GM21723 (cell line): ENCODE measurements around the gene C2CD3.
"Not testable (repeated sequence)": the region's sequence is repeated elsewhere in the genome, so short reads cannot be mapped to it uniquely, and the experiment has no call there.

Experiments used
- ATAC-seq: cut with Tn5 transposase; IDR thresholded peaks from one replicate; pipeline ENCODE4 v1.9.1; 2021; ENCODE audit warnings: mild to moderate bottlenecking, moderate library complexity; ENCODE audit not compliant: unreplicated experiment

Gene C2CD3

DNA sequence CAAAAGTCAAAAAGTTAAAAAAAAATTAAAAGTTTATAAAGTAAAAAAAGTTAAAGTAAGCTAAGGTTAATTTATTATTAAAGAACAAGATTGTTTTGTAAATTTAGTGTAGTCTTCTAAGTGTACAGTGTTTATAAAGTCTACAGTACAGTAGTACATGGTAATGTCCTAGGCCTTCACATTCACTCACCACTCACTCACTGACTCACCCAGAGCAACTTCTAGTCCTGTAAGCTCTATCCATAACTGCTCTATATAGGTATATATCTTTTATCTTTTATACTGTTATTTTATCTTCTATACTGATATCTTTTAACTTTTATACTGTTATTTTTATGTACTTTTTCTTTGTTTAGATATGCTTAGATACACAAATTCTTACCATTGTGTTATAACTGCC is 11.2 kb downstream of the C2CD3 start:
- no peak for ATAC-seq

DNA sequence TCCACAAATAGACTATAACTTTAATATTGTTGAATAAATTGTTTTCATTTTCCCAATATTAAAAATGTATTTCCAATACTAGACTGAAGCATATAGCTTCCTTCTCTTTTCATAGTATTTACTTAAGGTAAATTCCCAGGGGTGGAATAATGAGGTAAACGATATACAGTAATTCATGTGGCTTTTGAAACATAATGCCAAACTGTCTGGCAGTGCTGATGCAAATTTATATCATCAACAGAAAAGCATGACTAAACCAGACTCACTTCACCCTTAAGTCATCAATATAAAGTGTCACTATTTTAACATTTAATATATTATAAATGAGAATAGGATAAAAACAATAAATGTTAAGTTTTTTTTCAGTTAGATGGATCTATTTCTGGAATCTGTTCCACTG is 13.6 kb downstream of the C2CD3 start:
- no peak for ATAC-seq

DNA sequence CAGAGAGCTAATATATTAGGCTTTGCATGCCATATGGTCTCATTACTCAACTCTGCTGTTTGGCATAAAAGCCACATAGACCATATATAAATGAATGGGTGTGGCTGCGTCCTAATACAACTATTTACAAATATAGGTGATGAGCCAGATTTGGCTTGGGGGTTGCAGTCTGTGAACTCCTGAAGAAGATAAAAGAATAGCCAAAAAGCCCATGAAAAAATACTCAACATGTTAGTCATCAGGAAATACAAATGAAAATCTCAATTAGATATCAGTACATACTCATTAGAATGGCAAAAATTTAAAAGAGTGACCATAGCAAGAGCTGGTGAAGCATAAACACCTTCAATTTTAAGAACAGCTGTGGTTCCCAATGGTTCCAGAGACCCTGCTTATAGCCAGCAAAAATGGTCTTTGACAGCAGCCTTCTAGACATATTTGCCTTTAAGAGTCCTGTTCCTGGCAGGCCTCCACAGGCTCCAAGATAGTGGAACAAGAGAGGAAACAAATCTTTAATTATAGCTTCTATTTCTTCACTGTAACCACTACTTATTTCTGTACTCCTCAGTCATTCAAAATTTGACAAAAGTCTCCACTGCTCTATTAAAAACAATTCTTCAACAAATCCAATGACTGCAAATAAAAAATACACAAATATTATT is 16.1 kb downstream of the C2CD3 start:
- no peak for ATAC-seq

DNA sequence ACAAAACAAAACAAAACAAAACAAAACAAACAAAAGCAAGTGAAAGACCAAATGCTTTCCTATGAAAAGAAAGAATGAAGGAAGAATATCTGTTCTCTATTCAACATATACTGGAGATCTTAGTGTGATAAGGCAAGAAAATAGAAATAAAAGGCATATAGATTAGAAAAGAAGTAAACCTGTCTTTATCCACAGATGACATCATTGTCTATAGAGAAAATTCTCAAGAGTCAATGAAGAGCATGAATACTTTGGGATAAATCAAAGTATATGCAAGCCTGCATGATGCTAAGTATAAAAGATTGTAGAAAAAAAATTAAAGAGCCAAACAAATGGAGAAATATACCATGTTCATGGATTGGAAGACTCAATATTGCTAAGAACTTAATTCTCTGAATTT is 17.6 kb downstream of the C2CD3 start:
- ATAC-seq = no peak

DNA sequence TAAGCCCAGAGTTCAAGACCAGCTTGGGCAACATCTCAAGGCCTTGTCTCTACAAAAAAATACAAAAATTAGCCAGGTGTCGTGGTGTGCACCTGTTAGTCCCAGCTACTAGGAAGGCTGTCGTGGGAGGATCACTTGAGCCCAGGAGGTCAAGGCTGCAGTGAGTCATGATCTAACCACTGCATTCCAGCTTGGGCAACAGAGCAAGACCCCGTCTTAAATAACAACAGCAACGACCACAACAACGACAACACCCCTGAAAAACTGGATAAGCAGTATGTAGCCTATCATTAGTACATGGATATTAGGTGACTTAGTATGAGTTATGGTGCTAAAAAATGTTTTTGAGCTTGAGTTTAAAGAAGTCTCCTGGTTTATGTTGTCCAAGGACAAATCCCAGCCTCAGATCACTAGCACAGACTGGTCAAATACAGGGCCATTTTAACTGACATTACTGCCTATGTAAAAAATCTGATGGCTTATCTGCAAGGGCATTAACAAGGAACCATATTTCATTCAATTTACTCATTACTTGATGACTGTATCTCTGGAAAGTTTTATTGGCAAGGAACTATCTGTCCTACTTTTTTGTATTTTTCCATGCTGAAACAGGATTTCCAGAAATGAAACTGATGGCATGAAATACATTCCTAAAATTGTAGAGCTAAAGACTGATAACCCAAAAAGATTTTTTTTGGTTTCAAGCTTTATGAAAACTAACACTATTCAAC is 23.4 kb downstream of the C2CD3 start:
- ATAC-seq = no peak

DNA sequence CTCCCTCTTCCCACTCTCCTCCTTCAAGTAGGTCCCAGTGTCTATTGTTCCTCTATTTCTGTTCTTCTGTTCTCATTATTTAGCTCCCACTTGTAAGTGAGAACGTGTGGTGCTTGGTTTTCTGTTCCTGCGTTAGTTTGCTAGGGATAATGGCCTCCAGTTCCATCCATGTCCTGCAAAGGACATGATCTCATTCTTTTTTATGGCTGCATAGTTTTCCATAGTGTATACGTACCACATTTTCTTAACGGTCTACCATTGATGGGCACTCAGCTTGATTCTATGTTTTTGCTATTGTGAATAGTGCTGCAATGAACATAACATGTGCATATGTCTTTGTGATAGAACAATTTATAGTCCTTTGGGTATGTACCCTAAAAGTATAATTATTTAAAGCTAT is 26.2 kb downstream of the C2CD3 start:
- no peak for ATAC-seq

DNA sequence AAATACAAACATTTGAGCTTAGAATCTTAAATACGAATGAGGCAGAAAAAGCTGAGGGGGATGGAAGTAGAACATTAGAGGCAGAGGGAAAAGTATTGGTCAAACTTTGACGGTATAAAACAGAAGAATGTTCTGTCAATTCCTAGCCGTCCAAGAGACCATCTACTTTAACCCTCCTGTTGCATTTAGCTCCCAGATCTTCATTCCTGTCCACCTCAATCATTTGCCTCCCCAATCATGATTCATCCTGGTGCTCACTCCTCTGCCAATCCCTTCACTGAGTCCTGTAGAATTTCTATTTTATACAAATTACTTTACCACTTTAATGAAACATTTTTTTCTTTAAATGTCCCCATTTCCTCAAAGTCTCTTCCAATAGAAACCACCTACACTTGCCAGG is 28.2 kb downstream of the C2CD3 start:
- ATAC-seq = no peak

DNA sequence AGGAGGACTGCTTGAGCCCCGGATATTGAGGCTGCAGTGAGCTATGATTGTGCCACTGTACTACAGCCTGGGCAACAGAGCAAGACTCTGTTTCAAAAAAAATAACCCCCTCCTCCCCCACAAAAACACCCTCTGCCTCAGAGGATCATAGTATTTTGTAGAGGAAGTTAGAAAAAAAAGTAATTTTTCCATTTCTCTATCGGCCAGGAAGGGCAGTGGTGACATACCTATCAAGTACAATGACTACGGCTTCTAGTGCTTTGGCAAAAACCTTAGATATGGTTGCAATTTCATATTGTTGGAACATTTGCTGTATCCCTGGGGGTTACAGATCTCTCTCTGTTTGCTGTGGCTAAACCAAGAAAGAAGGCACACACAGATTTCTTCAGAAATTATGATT is 28.9 kb downstream of the C2CD3 start:
- ATAC-seq = no peak

DNA sequence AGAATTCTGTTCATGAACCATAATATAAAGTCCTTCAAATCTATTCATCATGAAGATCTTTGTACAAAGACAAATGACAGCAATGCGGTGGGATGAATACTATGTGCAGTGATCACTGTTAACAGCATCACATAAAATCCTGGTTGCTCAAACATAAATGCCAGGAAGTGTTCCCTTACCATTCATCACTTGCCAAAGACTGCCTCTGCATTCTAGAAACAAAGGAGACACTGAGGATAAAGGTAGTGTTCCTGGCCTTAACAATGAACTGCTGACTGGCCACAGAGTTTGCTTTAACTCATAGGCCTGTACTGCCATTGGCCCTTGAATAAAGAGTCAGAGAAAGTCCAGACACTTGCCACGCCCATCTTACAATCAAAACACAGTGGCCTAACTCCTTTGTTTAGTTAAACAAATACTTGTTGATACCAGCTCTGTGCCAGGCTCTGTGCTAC is 29.5 kb downstream of the C2CD3 start:
- ATAC-seq = no peak

DNA sequence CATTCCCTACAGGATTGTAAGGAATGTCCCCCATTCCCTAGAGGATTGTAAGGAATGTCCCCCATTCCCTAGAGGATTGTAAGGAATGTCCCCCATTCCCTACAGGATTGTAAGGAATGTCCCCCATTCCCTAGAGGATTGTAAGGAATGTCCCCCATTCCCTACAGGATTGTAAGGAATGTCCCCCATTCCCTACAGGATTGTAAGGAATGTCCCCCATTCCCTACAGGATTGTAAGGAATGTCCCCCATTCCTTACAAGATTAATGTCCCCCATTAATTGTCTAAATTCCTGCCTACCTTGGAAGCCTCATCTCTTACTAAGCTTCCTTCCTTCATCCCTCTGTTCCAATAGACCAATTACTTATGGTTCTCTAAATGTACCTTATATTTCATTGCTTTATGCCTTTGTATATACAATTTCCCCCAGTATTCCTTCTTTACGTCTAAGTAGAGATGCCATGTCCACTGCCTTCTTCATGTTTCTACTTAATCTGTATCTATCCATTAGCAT is 30.8 kb downstream of the C2CD3 start:
- not testable (repeated sequence) for ATAC-seq

DNA sequence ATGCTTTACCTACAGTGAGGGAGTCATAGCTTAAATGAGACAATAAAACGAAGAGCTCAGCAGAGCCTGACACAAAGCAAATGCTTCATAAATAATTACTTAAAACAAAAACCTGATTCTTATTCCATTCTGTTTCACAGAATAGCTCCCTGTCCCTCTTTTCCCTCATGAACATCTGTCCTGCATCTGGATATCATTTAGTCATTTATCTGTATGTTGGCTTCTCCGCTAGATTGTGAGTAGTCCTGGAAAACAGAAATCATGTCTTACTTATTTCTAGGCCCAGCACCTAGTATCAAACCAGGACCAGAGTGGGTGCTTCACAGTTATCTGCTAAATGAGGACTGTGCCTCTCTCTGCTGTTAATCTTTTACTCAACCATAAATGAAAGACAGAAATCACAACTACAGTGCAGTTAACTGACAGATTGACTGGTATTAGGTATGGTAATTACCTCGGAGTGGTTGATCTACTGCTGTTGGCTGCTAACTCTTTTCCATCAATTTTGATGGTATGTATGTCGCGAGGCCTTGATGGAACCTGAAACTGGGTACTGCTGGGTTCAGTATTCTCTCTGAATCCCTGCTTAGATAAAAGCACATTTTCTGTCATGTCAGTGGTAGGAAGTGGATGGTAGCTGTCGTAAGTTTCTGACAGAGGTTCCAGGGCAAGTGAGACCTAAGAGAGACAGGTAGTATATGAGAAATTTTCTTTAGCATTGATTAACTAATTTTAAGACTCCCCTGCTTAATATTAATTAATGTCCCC is 31.5 kb downstream of the C2CD3 start:
- ATAC-seq = no peak

DNA sequence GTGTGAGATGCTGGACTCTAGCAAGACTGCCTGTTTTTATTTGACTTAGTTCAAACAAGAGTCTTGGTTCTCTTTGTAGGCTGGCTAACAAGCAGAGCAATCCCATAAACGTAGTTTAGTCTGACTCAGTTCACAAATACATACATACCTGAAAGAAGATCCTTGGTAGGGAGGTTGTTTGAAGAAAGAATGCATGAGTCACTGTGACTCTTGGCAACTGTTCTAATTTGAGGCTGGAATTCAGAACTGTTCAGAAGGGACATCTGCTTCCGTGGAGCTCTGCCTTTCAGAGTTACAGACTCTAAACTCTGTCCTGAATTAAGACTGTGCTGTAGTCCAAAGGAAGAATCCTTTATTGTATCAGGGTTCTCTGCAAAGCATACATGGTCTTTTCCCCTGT is 32.2 kb downstream of the C2CD3 start:
- no peak for ATAC-seq

DNA sequence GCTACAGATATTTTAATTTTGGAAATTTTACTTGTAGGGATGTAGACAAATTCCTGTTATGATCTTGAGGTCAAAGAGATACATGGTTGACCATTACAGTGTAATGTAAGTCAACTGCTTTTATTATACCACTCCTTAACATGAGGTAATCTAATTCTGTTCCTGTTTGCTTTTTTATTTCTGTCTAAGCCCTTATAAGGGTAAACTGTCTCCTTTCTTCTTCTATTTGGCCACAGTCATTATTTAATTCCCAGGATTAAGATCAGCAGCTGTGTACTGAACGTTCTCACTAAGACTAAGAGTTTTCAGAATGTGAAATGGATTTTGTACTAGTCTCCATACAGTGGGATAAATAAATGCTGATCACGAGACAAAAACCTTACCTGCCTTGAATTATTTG is 32.8 kb downstream of the C2CD3 start:
- no peak for ATAC-seq

DNA sequence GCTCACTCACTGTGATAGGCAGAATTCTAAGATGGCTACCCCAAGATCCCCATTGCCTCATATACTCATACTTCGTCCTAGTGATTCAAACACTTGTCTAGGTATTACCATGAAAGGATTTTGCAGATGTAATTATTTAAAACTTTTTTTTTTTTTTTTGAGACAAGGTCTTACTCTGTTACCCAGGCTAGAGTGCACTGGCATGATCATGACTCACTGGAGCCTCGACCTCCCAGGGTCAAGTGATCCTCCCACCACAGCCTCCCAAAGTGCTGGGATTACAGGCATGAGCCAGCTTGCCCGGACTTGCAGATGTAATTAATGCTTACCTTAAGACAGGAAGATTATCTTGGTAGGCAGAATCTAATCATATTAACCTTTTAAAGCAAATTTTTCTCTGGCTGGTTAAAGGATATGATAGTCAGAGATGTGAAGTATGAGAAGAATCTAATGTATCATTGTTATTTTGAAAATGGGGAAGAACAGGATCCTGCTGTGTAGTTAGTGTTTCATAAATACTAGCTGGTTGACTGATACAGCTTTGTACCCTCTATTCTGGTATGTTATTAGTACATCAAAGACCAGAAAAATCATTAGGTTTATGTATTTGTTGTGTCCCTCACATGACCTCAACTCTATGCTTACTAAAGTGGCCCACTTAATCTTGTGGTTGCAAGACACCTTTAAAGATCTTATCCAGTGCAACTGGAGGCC is 35.5 kb downstream of the C2CD3 start:
- no peak for ATAC-seq

DNA sequence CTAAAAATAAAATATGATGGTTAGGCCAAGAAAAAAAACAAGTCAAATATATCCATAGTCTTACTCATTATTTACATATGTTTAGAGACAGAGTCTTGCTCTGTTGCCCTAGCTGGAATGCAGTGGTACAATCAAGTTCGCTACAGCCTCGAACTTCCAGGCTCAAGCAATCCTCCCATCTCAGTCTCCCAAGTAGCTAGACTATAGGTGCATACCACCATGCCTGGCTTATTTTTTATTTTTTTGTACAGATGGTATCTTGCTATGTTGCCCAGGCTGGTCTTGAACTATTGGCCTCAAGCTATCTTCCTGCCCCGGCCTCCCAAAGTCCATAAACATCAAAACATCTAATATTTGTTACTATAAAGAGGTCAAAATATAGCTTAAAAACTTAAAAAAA is 36.1 kb downstream of the C2CD3 start:
- ATAC-seq = no peak

DNA sequence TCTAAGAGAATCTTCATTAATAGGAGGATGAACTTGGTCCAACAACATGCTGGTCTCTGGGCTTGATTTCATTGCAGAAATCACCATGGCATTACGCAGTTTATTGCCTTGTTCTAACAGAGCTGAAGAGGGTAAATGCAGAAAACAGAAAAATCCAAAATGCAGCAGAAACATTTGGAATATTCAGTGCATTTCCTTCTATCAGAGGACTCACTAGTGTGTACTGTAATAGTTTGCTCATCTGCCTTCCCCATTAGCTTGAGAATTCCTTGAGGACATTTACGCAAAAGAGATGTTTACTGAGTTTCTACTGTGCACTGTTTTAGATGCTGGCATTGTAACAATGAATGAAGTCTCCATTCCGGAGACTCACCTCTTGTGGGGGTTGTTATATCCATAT is 37.4 kb downstream of the C2CD3 start:
- no peak for ATAC-seq

DNA sequence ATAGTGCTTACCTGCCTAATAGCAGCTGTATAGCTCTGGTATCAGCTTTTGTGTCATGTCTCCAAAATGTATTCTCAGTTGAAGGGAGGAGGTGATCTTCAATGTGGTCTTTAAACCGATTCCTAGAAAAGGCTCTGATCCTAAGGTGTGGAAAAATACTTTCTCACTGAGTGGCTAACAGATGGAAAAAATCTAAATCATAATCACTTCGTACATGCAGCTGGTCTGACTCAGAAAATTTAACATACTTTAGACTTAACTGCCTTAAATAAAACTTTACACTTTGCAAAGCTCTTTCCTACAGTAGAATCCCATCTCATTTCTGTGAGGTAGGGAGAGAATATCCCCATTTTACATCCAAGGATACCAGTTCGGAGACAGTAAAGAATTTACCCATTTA is 38.0 kb downstream of the C2CD3 start:
- no peak for ATAC-seq

DNA sequence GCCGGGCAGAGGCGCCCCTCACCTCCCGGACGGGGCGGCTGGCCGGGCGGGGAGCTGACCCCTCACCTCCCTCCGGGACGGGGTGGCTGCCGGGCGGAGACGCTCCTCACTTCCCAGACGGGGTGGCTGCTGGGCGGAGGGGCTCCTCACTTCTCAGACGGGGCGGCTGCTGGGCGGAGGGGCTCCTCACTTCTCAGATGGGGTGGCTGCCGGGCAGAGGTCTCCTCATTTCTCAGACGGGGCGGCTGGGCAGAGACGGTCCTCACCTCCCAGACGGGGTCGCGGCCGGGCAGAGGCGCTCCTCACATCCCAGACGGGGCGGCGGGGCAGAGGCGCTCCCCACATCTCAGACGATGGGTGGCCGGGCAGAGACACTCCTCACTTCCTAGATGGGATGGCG is 41.7 kb downstream of the C2CD3 start:
- not testable (repeated sequence) for ATAC-seq

DNA sequence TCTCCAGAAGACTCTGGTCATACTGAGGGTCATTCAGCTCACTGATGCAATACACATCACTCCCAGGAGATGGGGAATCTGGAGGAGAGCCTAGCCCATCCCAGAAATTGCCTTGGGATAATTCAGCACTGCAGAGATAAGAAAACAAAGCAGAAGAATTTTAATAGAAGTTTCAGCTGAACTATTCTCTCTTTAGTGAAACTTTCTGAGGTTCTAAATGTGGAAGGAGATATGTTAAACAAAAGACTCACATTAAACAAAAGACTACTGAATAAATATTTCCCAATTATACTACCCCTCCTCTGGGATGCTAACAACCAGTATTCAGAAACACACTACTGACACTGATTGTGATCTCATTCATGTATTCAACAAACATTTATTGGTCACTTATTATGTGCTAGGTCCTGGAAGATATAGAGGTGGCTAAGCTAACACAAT is 47.8 kb downstream of the C2CD3 start:
- no peak for ATAC-seq

DNA sequence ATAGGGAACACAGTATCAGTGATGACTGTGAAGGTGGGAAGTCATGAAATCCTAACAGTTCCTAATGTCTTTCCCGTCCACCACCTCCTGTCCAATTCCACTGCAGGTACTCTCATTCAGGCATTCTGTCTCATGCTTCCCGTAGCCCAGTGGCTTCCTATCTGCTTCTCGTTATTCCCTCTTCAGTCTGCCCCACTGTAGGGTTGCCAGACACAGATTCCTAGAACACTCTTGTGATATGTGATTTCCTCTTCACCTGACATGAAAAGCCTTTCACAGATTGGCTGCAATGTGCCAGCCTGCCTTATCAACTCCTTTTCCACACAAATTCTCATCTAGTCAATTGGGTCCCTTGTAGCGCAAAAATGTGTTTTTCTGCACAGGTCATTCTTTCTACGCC is 49.0 kb downstream of the C2CD3 start:
- ATAC-seq = no peak
